Measurements from ENCODE around the gene MMP12. TPM values are rescaled to one million over a fixed set of nuclear protein-coding genes. Genes with fewer than 3 reads are reported as not detected.

Gene MMP12
- total and polyA plus RNA-seq, 8 donors = 0.46 to 2.4 (median 1.4) TPM; not detected in 5

DNA sequence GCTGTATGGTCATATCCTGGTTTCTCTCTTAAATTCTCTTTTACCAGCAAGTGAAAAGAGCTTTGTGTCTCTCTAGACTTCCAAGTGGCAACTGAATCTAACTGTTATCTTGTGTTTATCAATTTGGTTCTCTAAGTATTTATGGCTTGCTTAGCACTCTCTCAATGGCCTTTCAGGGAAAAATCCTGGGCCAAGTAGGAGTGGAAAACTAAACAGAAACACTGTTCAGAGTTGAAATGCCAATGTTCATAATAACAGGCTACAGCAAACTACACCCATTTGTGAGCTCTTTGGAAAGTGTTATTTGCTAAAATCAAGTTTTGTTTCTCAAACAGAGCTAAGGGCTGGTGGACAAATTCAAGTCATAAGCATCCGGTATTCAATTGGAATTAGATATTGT lies 10.1 kb downstream of the MMP12 start:
- Histone ChIP-seq H3K36me3 (no peaks in the 10 kb centered on the region), H3K27me3 (no peaks in the 10 kb centered on the region), H3K4me1 (peaks cover 0 to 19% (median 9%) of the 10 kb centered on the region in 4 donors), H3K4me3 (no peak overlapping the region), H3K9me3 (no peaks in the 10 kb centered on the region), H3K27ac (peak overlapping the region in 3 of 5 donors; percentile 21 to 61 (median 39))
- 16 to 43% (median 35%) methylated on average over 1 of the region's 1 CpG for WGBS, 5 donors
- intact Hi-C loops (cut with DNase I; ENCODE audit: low total_unique reads) = no loop called here
- TF ChIP-seq, protein P1, sequence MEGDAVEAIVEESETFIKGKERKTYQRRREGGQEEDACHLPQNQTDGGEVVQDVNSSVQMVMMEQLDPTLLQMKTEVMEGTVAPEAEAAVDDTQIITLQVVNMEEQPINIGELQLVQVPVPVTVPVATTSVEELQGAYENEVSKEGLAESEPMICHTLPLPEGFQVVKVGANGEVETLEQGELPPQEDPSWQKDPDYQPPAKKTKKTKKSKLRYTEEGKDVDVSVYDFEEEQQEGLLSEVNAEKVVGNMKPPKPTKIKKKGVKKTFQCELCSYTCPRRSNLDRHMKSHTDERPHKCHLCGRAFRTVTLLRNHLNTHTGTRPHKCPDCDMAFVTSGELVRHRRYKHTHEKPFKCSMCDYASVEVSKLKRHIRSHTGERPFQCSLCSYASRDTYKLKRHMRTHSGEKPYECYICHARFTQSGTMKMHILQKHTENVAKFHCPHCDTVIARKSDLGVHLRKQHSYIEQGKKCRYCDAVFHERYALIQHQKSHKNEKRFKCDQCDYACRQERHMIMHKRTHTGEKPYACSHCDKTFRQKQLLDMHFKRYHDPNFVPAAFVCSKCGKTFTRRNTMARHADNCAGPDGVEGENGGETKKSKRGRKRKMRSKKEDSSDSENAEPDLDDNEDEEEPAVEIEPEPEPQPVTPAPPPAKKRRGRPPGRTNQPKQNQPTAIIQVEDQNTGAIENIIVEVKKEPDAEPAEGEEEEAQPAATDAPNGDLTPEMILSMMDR (IDR thresholded peaks at IDR 0.05) = no peak
- TF ChIP-seq POLR2AphosphoS5 (IDR thresholded peaks at IDR 0.05) (no peak), POLR2A (IDR thresholded peaks at IDR 0.05) (no peak), EP300 (IDR thresholded peaks at IDR 0.05) (no peak)
- DNase-seq = no peak

DNA sequence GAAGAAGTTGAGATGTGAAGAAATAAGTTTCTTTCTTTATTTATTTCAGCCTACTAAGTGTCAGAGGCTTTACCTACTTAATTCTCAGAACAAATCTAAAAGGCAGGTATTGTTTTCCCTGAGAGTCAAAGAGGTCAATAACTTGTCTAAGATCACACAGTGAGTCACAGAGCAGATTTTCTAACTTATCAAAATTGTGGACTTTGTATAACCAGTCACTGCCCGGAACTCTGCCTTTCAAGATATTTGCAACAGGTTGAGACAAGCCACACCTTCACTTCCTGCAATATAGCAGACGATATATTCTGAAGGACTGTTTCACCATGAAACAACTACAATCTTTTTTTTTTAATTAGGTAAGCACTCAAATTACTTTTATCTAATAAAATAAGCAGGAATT lies 20.8 kb downstream of the MMP12 start:
- H3K36me3 ChIP-seq = no peaks in the 10 kb centered on the region
- H3K27ac ChIP-seq = peak overlapping the region in 2 of 5 donors; percentile 41 to 49
- intact Hi-C loops (cut with DNase I; ENCODE audit: low total_unique reads) = no loop called here
- peak in 1 of 2 donors; percentile 76 for DNase-seq
- no peaks in the 10 kb centered on the region for H3K27me3 ChIP-seq
- TF ChIP-seq POLR2AphosphoS5 (IDR thresholded peaks at IDR 0.05) = peak in 1 of 3 donors; percentile 47
- TF ChIP-seq EP300 (IDR thresholded peaks at IDR 0.05) = no peak
- TF ChIP-seq, protein P1 (IDR thresholded peaks at IDR 0.05) = no peak
- no peak for TF ChIP-seq POLR2A (IDR thresholded peaks at IDR 0.05)
- peaks cover 0 to 16% (median 2%) of the 10 kb centered on the region in 4 donors for H3K4me1 ChIP-seq
- H3K4me3 ChIP-seq = no peak overlapping the region
- 26 to 61% (median 38%) methylated on average over 2 of the region's 2 CpGs for WGBS, 5 donors
- H3K9me3 ChIP-seq = no peaks in the 10 kb centered on the region

DNA sequence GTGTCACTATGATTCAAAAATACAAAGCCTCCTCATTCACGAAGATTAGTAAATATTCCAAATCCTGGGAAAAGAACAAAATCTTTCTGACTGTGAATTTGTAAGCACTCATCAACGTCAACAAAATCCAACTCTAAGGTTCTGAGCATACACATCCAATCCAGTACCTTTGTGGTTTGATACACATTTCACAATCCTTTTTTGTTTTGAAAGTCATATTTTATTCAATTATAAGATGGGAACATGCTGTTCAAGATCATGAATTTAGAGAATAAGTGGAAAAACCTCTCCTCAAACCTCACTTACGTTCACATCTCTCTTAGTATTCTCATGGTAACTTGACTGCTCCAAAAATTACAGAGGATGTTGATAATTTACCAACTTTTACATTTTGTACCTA lies 21.7 kb downstream of the MMP12 start:
- no peaks in the 10 kb centered on the region for H3K9me3 ChIP-seq
- no peak overlapping the region for H3K27ac ChIP-seq
- H3K36me3 ChIP-seq = no peaks in the 10 kb centered on the region
- 78 to 93% (median 85%) methylated on average over 3 of the region's 3 CpGs for whole genome bisulfite sequencing, 5 donors
- no peak overlapping the region for H3K4me3 ChIP-seq
- TF ChIP-seq, protein P1 (IDR thresholded peaks at IDR 0.05) = no peak
- TF ChIP-seq EP300 (IDR thresholded peaks at IDR 0.05) (no peak), POLR2A (IDR thresholded peaks at IDR 0.05) (no peak), POLR2AphosphoS5 (IDR thresholded peaks at IDR 0.05) (no peak)
- intact Hi-C loops (cut with DNase I; ENCODE audit: low total_unique reads) = no loop called here
- H3K27me3 ChIP-seq = no peaks in the 10 kb centered on the region
- H3K4me1 ChIP-seq = peaks cover 0 to 16% (median 2%) of the 10 kb centered on the region in 4 donors
- DNase-seq = no peak

DNA sequence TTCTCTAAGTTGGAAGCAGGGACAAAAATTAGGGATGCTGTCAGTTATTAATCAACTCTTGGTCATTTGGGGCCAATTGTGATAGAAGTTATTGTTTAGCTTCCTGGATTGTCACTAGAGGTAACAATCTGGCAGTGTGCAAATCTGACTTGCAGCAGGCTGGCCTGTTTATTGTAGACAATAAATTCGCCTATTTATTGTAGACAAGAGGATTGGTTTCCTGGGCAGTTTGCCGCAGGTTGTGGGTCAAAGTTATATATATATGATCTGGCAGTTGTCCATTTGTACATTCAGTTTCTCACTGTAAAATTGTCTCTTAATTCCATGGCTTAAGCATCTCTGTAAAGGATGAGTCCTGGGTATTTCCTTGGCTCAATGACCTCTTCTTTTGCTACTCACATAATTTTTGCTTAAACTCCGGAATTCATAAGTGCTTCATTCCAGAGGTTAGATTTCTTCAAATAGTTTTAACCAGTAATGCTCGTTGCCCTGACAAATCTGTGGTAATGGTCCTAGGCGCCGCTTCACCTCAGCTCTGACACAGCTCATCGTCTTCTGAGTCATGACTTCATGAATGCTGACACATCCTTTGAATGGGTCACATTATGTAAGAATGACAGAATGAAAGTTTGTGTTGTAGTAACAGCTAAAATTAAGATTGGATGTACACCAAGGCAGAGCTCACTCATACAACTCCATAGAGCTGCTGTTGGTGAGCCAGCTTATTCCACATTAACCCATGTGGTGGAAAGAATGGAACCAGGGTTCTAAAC lies 23.6 kb downstream of the MMP12 start:
- 67 to 74% (median 71%) methylated on average over 7 of the region's 7 CpGs for WGBS, 5 donors
- no peak for DNase-seq

More for the DNA sequence above, 23.6 kb downstream of the MMP12 start:
- TF ChIP-seq, protein P1 (IDR thresholded peaks at IDR 0.05) = no peak
- no peak for TF ChIP-seq EP300 (IDR thresholded peaks at IDR 0.05)
- TF ChIP-seq POLR2AphosphoS5 (IDR thresholded peaks at IDR 0.05) = no peak
- TF ChIP-seq POLR2A (IDR thresholded peaks at IDR 0.05) = no peak
- intact Hi-C loops (cut with DNase I; ENCODE audit: low total_unique reads) = no loop called here
- H3K36me3 ChIP-seq = no peaks in the 10 kb centered on the region
- H3K27ac ChIP-seq = no peak overlapping the region
- H3K9me3 ChIP-seq = no peaks in the 10 kb centered on the region
- H3K4me3 ChIP-seq = no peak overlapping the region
- H3K4me1 ChIP-seq = peaks cover under 1 to 27% (median 4%) of the 10 kb centered on the region in 4 donors
- no peaks in the 10 kb centered on the region for H3K27me3 ChIP-seq

All from stomach (tissue), 9 donors.